ENCODE results near the gene HAUS7. TPM values are rescaled to one million over a fixed set of nuclear protein-coding genes. Genes with fewer than 3 reads are reported as not detected.
A peak's percentile ranks its signal among the peaks of the same experiment; 100 is the strongest.

Gene HAUS7
- total RNA-seq, 1 experiment from 2014 or later = 29.8 TPM

DNA sequence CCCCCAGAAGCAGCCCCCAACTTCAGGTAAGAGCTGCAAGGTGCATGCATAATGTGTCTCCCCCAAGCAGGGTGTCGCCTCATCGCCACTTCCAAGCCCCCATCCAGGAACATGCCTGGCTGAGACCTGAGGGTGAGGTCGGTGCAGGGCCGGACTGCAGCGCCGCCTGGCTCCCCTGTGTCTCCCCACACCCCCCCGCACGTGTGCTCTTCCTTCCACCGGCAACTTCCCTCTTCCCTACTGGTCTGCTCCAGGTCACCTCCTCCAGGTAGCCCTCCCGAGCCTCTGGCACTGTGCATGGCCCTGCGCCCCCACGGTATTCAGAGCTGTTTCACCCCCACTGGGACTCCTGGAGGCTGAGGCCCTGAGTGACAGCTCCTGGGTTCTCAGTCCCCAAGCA lies 22.2 kb upstream of the HAUS7 start:
- H3K36me3 ChIP-seq = no peaks in the 10 kb centered on the region
- H3K9me3 ChIP-seq (replicated peaks) = no peaks in the 10 kb centered on the region
- DNase-seq = no peak
- H3K4me1 ChIP-seq = peaks cover 41% of the 10 kb centered on the region
- no peak overlapping the region; the same call in 1 of the 2 replicates for H3K27ac ChIP-seq
- H3K27me3 ChIP-seq = no peaks in the 10 kb centered on the region
- no peak overlapping the region for H3K4me3 ChIP-seq

DNA sequence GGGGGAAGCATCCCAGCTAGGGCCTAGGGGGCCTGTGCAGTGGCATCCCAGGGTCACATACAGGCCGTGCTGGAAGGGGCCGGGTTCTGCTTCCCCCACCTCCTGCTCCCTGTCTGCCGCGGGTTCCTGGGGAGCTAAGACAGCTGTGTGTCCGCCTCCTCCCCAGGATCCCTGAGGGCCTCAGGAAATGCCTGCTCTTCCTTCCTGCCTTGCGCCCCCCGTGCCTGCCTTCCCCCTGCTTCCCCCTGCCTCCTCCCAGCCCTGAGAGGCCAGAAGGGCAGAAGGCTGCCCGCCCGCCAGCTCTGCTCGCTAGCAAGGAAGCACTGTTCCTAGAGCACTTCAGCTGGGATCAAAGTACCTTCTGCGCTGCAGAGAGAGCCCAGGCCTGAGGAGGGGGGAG lies 21.5 kb upstream of the HAUS7 start:
- DNase-seq = peak; percentile 61 to 70
- no peaks in the 10 kb centered on the region for H3K27me3 ChIP-seq
- no peaks in the 10 kb centered on the region for H3K9me3 ChIP-seq (replicated peaks)
- H3K27ac ChIP-seq = peak overlapping the region; percentile 67
- peaks cover 41% of the 10 kb centered on the region for H3K4me1 ChIP-seq
- no peaks in the 10 kb centered on the region for H3K36me3 ChIP-seq
- H3K4me3 ChIP-seq = peak overlapping the region; percentile 0; the same call in 1 of the 2 replicates

GRCh38 chrX:153491351-153491914 lies 21.1 kb upstream of the HAUS7 start:
- Histone ChIP-seq H3K4me1 (peaks cover 41% of the 10 kb centered on the region), H3K27ac (peak overlapping the region; percentile 67)
- DNase-seq = peak; percentile 80 to 89

DNA sequence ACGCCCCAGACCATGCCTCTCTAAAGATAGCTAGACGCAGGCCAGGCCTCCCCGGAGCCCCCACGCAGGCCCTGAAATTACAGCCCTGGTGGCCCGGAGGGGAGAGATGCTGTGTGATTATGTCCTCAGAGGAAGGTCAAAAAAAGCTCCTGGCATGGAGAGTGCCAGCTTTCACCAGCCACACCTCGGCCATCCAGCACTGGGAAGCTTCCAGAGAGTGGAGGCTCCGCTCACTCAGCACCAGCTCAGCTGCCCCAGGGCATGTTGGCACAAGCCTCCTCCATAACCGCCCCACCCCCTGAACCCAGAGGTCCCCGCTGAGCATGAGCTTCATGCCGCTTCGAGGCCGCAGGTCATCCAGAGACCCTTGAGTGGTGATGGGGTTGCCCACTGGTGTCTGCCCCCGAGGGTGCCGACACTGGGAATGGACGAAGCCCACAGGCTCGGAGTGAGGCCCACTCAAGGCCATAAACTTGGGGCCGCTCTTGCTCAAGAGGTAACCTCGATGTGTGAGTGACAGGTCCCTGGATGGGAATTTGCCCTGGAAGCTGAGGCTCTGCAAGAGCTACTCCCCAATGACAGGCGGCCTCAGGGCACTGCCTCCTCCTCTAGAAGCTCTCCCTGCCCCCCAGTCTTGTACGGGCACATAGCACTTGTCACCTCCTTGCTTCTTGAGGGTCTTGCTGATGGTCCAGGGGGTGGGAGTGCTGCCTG lies 20.0 kb upstream of the HAUS7 start:
- H3K4me3 ChIP-seq = no peak overlapping the region
- peak overlapping the region; percentile 67 for H3K27ac ChIP-seq
- no peaks in the 10 kb centered on the region for H3K36me3 ChIP-seq
- no peaks in the 10 kb centered on the region for H3K9me3 ChIP-seq (replicated peaks)
- H3K27me3 ChIP-seq = no peaks in the 10 kb centered on the region
- peaks cover 49% of the 10 kb centered on the region for H3K4me1 ChIP-seq
- DNase-seq = no peak

More at GRCh38 chrX:153491351-153491914, 21.1 kb upstream of the HAUS7 start:
- H3K27me3 ChIP-seq = no peaks in the 10 kb centered on the region
- H3K9me3 ChIP-seq (replicated peaks) = no peaks in the 10 kb centered on the region
- H3K4me3 ChIP-seq = 0 out of 2 replicates have a peak overlapping the region, but pooled peaks have one; percentile 0
- no peaks in the 10 kb centered on the region for H3K36me3 ChIP-seq

- no peak overlapping the region; the same call in 1 of the 2 replicates for H3K4me3 ChIP-seq
- H3K27me3 ChIP-seq = no peaks in the 10 kb centered on the region
- H3K27ac ChIP-seq = peak overlapping the region; percentile 31
- peaks cover 49% of the 10 kb centered on the region for H3K4me1 ChIP-seq
- DNase-seq = peak; percentile 17 to 27
- H3K36me3 ChIP-seq = no peaks in the 10 kb centered on the region
- H3K9me3 ChIP-seq (replicated peaks) = no peaks in the 10 kb centered on the region
These were observed 18.0 kb upstream of the HAUS7 start for GRCh38 chrX:153488231-153488914.

- Histone ChIP-seq H3K9me3 (replicated peaks) (no peaks in the 10 kb centered on the region), H3K4me3 (no peak overlapping the region), H3K4me1 (peaks cover 47% of the 10 kb centered on the region), H3K27me3 (no peaks in the 10 kb centered on the region), H3K36me3 (no peaks in the 10 kb centered on the region), H3K27ac (no peak overlapping the region)
- DNase-seq = no peak
These were observed 17.3 kb upstream of the HAUS7 start for GRCh38 chrX:153487590-153488071.

GRCh38 chrX:153486171-153486570 lies 15.8 kb upstream of the HAUS7 start:
- Histone ChIP-seq H3K36me3 (no peaks in the 10 kb centered on the region), H3K27me3 (no peaks in the 10 kb centered on the region), H3K9me3 (replicated peaks) (no peaks in the 10 kb centered on the region), H3K27ac (no peak overlapping the region), H3K4me3 (no peak overlapping the region), H3K4me1 (peaks cover 34% of the 10 kb centered on the region)
- no peak for DNase-seq

GRCh38 chrX:153485396-153486080 lies 15.2 kb upstream of the HAUS7 start:
- DNase-seq = peak; percentile 31 to 59

DNA sequence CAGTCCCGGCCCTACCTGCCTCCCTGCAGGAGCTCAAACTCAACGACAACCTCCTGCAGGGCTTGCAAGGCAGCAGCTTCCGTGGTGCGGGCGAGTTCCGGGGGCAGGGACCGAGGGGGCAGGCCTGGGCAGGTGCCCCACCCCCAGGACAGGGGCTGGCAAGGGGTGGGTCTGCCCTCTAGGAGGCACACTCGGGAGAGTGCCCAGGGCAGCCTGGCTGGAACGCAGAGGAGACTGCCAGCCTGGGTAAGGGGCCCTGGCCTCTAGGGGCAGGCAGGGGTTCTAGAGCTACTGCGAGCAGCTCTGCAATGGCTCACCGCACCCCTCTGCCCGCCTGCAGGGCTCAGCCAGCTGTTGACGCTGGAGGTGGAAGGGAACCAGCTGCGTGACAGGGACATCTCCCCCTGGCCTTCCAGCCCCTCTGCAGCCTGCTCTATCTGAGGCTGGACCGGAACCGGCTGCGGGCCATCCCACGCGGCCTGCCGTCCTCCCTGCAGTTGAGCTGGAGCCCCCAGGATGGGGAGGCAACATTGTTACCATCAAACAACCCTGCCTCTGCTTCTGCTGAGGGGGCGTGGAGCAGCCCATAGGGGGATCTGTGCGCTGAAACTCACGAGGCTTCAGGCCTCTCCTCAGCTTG lies 12.1 kb upstream of the HAUS7 start:
- no peak for DNase-seq
- Histone ChIP-seq H3K36me3 (no peaks in the 10 kb centered on the region), H3K9me3 (replicated peaks) (no peaks in the 10 kb centered on the region), H3K27ac (no peak overlapping the region), H3K4me3 (no peak overlapping the region), H3K4me1 (peaks cover 7% of the 10 kb centered on the region; the same call in 1 of the 2 replicates), H3K27me3 (no peaks in the 10 kb centered on the region)

More at GRCh38 chrX:153485396-153486080, 15.2 kb upstream of the HAUS7 start:
- Histone ChIP-seq H3K9me3 (replicated peaks) (no peaks in the 10 kb centered on the region), H3K4me1 (peaks cover 28% of the 10 kb centered on the region), H3K27ac (no peak overlapping the region; the same call in 1 of the 2 replicates), H3K4me3 (no peak overlapping the region; the same call in 1 of the 2 replicates), H3K36me3 (no peaks in the 10 kb centered on the region), H3K27me3 (no peaks in the 10 kb centered on the region)

- no peak overlapping the region for H3K4me3 ChIP-seq
- no peak overlapping the region for H3K27ac ChIP-seq
- no peak for DNase-seq
- peaks cover 5% of the 10 kb centered on the region; the same call in 1 of the 2 replicates for H3K4me1 ChIP-seq
- H3K9me3 ChIP-seq (replicated peaks) = no peaks in the 10 kb centered on the region
- H3K27me3 ChIP-seq = no peaks in the 10 kb centered on the region
- no peaks in the 10 kb centered on the region for H3K36me3 ChIP-seq
These were observed 10.7 kb upstream of the HAUS7 start for GRCh38 chrX:153481043-153481442.

GRCh38 chrX:153478746-153479145 lies 8.4 kb upstream of the HAUS7 start:
- DNase-seq = no peak
- Histone ChIP-seq H3K9me3 (replicated peaks) (no peaks in the 10 kb centered on the region), H3K4me1 (no peaks in the 10 kb centered on the region), H3K4me3 (no peak overlapping the region), H3K36me3 (no peaks in the 10 kb centered on the region), H3K27me3 (no peaks in the 10 kb centered on the region), H3K27ac (no peak overlapping the region)

- no peaks in the 10 kb centered on the region for H3K9me3 ChIP-seq (replicated peaks)
- H3K36me3 ChIP-seq = no peaks in the 10 kb centered on the region
- H3K4me1 ChIP-seq = no peaks in the 10 kb centered on the region
- no peak overlapping the region for H3K4me3 ChIP-seq
- no peak for DNase-seq
- H3K27ac ChIP-seq = no peak overlapping the region
- no peaks in the 10 kb centered on the region for H3K27me3 ChIP-seq
These were observed 7.5 kb upstream of the HAUS7 start for GRCh38 chrX:153477901-153478300.

DNA sequence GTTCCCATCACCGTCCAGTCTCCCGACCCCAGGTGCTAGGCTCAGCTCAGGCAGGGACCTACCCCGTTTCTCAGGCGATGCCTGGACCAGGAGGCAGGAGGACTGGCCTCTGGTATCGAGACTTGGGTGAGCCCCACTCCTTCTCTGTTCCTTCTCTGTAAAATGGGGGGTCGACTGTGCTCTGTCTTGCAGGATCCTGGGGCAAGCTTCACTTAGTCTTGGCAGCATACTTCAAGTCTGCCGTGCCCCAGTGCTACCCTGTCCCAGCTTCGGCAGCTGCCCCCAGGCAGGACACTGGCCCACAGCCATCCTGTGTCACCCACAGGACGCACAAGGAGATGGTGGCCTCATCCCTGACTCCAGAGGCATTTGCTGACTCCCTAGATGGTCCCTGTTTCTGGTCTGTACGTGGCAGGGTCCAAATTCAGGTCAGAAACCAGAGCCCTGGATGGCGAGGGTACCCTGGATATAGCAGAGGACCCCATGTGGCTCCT lies 7.0 kb upstream of the HAUS7 start:
- no peak for DNase-seq
- Histone ChIP-seq H3K4me3 (no peak overlapping the region), H3K27ac (no peak overlapping the region), H3K36me3 (no peaks in the 10 kb centered on the region), H3K27me3 (no peaks in the 10 kb centered on the region), H3K9me3 (replicated peaks) (no peaks in the 10 kb centered on the region), H3K4me1 (no peaks in the 10 kb centered on the region)

All from SJCRH30 (cell line).